Measurements from ENCODE around the gene SPNS1. TPM values are rescaled to one million over a fixed set of nuclear protein-coding genes. Genes with fewer than 3 reads are reported as not detected.

The SPNS1 gene
- total and polyA plus RNA-seq, 2 donors (not counting 1 experiment from before 2014, with no cell fraction given) = 36.4 to 47.6 TPM

- no peak overlapping the region for H3K27ac Mint-ChIP-seq
These were observed 17.1 kb downstream of the SPNS1 start for GRCh38 chr16:28991687-28992086.

GRCh38 chr16:28992496-28992895 lies 17.9 kb downstream of the SPNS1 start:
- no peak overlapping the region for H3K4me3 Mint-ChIP-seq
- H3K4me2 ChIP-seq (replicated peaks; ENCODE audit: low read depth, low read length, poor library complexity, severe bottlenecking) = no peak overlapping the region
- no peak overlapping the region for H3K27ac Mint-ChIP-seq
- no peak for ATAC-seq (ENCODE audit: low read depth)
- peaks cover 0 to under 1% (median 0%) of the 10 kb centered on the region in 3 donors for H3K9me3 ChIP-seq (ENCODE audit: control extremely low read depth in 1 of 3, control insufficient read depth in 2 of 3, insufficient read depth in 1 of 3, low read length in 2 of 3)
- peaks cover 1% of the 10 kb centered on the region for H3K9me3 Mint-ChIP-seq (ENCODE audit: insufficient read depth)
- H3K4me1 Mint-ChIP-seq = no peaks in the 10 kb centered on the region
- no peak overlapping the region for H3K9ac ChIP-seq (ENCODE audit: low read length)
- H3K4me1 ChIP-seq (ENCODE audit: control insufficient read depth in 2 of 2, insufficient read depth in 2 of 2, low read length in 2 of 2) = no peaks in the 10 kb centered on the region
- peaks cover under 1% of the 10 kb centered on the region for H3K27me3 Mint-ChIP-seq
- H3K36me3 ChIP-seq (replicated peaks in 1 of 2; ENCODE audit: control extremely low read depth in 1 of 2, control insufficient read depth in 1 of 2, extremely low read depth in 1 of 2, insufficient read depth in 2 of 2, low read length in 1 of 2) = peaks cover 0 to 3% of the 10 kb centered on the region in 2 experiments
- no peaks in the 10 kb centered on the region for H4K20me1 ChIP-seq (ENCODE audit: control insufficient read depth, insufficient read depth, low read length, poor library complexity, severe bottlenecking)
- ChIA-PET POLR2A (no interaction called here), CTCF (no interaction called here)
- no peak overlapping the region for H2AFZ ChIP-seq (ENCODE audit: insufficient read depth, low read depth, low read length, poor library complexity, severe bottlenecking)
- no peaks in the 10 kb centered on the region for H3K27me3 ChIP-seq (replicated peaks in 1 of 4; ENCODE audit: control extremely low read depth in 1 of 4, control insufficient read depth in 3 of 4, insufficient read depth in 4 of 4, low read length in 3 of 4)
- intact Hi-C loops (cut with micrococcal nuclease) = no loop called here
- 96% methylated on average over 5 of the region's 10 CpGs for WGBS (ENCODE audit: insufficient coverage)
- no peaks in the 10 kb centered on the region for H3K79me2 ChIP-seq (ENCODE audit: control insufficient read depth, insufficient read depth, low read length)
- no peak for DNase-seq
- H3K4me3 ChIP-seq (ENCODE audit: control extremely low read depth in 1 of 5, extremely low read depth in 1 of 5, insufficient read depth in 1 of 5, low read depth in 2 of 5, low read length in 4 of 5) = no peak overlapping the region
- TF ChIP-seq CTCF (IDR thresholded peaks at IDR 0.05) (no peak), EZH2 (IDR thresholded peaks at IDR 0.05; ENCODE audit: borderline replicate concordance, insufficient read depth, low read depth, low read length, poor library complexity, severe bottlenecking) (no peak)
- no peak overlapping the region for H3K27ac ChIP-seq (ENCODE audit: low read length in 2 of 2)

More at GRCh38 chr16:28991687-28992086, 17.1 kb downstream of the SPNS1 start:
- WGBS (ENCODE audit: insufficient coverage) = 91% methylated on average over 8 of the region's 8 CpGs
- no peak overlapping the region for H3K4me3 ChIP-seq (ENCODE audit: control extremely low read depth in 1 of 5, extremely low read depth in 1 of 5, insufficient read depth in 1 of 5, low read depth in 2 of 5, low read length in 4 of 5)
- no peaks in the 10 kb centered on the region for H3K79me2 ChIP-seq (ENCODE audit: control insufficient read depth, insufficient read depth, low read length)
- ChIA-PET CTCF (no interaction called here), POLR2A (interaction anchor here (0.7 kb wide), 1 partner anchor 923 kb away, joined by 3 read pairs; no protein-coding TSS in a partner anchor)
- no peak for DNase-seq
- Mint-ChIP-seq H3K4me1 (peaks cover 1% of the 10 kb centered on the region), H3K27me3 (peaks cover 3% of the 10 kb centered on the region), H3K4me3 (no peak overlapping the region), H3K9me3 (ENCODE audit: insufficient read depth) (peaks cover 6% of the 10 kb centered on the region)
- no peak for ATAC-seq (ENCODE audit: low read depth)
- H3K9me3 ChIP-seq (ENCODE audit: control extremely low read depth in 1 of 3, control insufficient read depth in 2 of 3, insufficient read depth in 1 of 3, low read length in 2 of 3) = peaks cover 0 to 8% (median 7%) of the 10 kb centered on the region in 3 donors
- intact Hi-C loops (cut with micrococcal nuclease) = no loop called here
- no peaks in the 10 kb centered on the region for H3K4me1 ChIP-seq (ENCODE audit: control insufficient read depth in 2 of 2, insufficient read depth in 2 of 2, low read length in 2 of 2)
- H3K27me3 ChIP-seq (replicated peaks in 1 of 4; ENCODE audit: control extremely low read depth in 1 of 4, control insufficient read depth in 3 of 4, insufficient read depth in 4 of 4, low read length in 3 of 4) = no peaks in the 10 kb centered on the region
- H4K20me1 ChIP-seq (ENCODE audit: control insufficient read depth, insufficient read depth, low read length, poor library complexity, severe bottlenecking) = no peaks in the 10 kb centered on the region
- no peak overlapping the region for H3K9ac ChIP-seq (ENCODE audit: low read length)
- H3K27ac ChIP-seq (ENCODE audit: low read length in 2 of 2) = no peak overlapping the region
- peaks cover 0 to 10% of the 10 kb centered on the region in 2 experiments for H3K36me3 ChIP-seq (replicated peaks in 1 of 2; ENCODE audit: control extremely low read depth in 1 of 2, control insufficient read depth in 1 of 2, extremely low read depth in 1 of 2, insufficient read depth in 2 of 2, low read length in 1 of 2)
- TF ChIP-seq EZH2 (IDR thresholded peaks at IDR 0.05; ENCODE audit: borderline replicate concordance, insufficient read depth, low read depth, low read length, poor library complexity, severe bottlenecking) (no peak), CTCF (IDR thresholded peaks at IDR 0.05) (no peak)
- H3K4me2 ChIP-seq (replicated peaks; ENCODE audit: low read depth, low read length, poor library complexity, severe bottlenecking) = no peak overlapping the region
- H2AFZ ChIP-seq (ENCODE audit: insufficient read depth, low read depth, low read length, poor library complexity, severe bottlenecking) = no peak overlapping the region
